Prostate gland (tissue), 2 donors: Measurements from ENCODE around the gene CD79B. TPM values are rescaled to one million over a fixed set of nuclear protein-coding genes. Genes with fewer than 3 reads are reported as not detected.
A peak's percentile ranks its signal among the peaks of the same experiment; 100 is the strongest.

Source experiments
- DNase-seq: peaks from one replicate; pipeline ENCODE4 v3.0.0-alpha.2; 2019; ENCODE audit warnings: low spot score
- H3K27ac ChIP-seq, 2 donors: fragments of 200-600 bp; sonication (generic); 2 replicates each; pipeline ENCODE4 v1.5.1; 2017 to 2019
- H3K27me3 ChIP-seq: fragments of 200-600 bp; sonication (generic); replicated peaks from 2 replicates; pipeline ENCODE4 v1.5.1; 2019; ENCODE audit not compliant: insufficient read depth
- H3K36me3 ChIP-seq, 2 donors: fragments of 200-600 bp; sonication (generic); 1 replicate in 1 of 2; 2 replicates in 1 of 2; pipeline versions ENCODE4 v1.5.1 to v1.8.1; 2017 to 2019
- H3K4me1 ChIP-seq: fragments of 200-600 bp; sonication (generic); replicated peaks from 2 replicates; pipeline ENCODE4 v1.5.1; 2019
- H3K4me3 ChIP-seq, 2 donors: fragments of 200-600 bp; sonication (generic); 2 replicates each; pipeline ENCODE4 v1.5.1; 2017 to 2019
- H3K9me3 ChIP-seq: fragments of 200-600 bp; sonication (generic); 2 replicates; pipeline ENCODE4 v1.5.1; 2017
- CTCF ChIP-seq, 4 experiments: fragments of 200-600 bp in 2 of 4; fragments of 450-650 bp in 2 of 4; sonication (generic) in 2 of 4; IDR thresholded peaks; 1 replicate in 3 of 4; 2 replicates in 1 of 4; pipeline ENCODE4 v1.5.1; 2016 to 2019; ENCODE audit warnings: antibody characterized with exemption in 4 of 4, mild to moderate bottlenecking in 2 of 4, moderate library complexity in 2 of 4
- POLR2A ChIP-seq: fragments of 450-650 bp; IDR thresholded peaks from one replicate; pipeline ENCODE4 v1.6.1; 2016; ENCODE audit warnings: antibody characterized with exemption, mild to moderate bottlenecking
- POLR2AphosphoS5 ChIP-seq: sonication (generic); formaldehyde crosslinking; IDR thresholded peaks from one replicate; pipeline ENCODE4 v1.6.1; 2017; ENCODE audit warnings: antibody characterized with exemption
- WGBS: methylation state at CpG from one replicate; pipeline ENCODE4 v1.1.5; 2018; 5-methylcytosine and 5-hydroxymethylcytosine counted together
- intact Hi-C: fragments of 100-400 bp; cut with DNase I; formaldehyde crosslinking; loops from one replicate; pipeline ENCODE4 v1.14.2; 2022
- total RNA-seq, 2 donors: library from RNA; depleted of rRNA; stranded (reverse); fragments of >200 nt; gene quantifications; one replicate each; pipeline ENCODE4 v1.1.0, GENCODE V29; 2016

Gene CD79B
- total RNA-seq, 2 donors from 2014 or later = 1.6 to 2.2 TPM

GRCh38 chr17:63944736-63945499 lies 12.8 kb upstream of the CD79B start:
- intact Hi-C loops = no loop called here
- Histone ChIP-seq H3K4me1 (no peaks in the 10 kb centered on the region), H3K9me3 (no peaks in the 10 kb centered on the region), H3K4me3 (no peak overlapping the region), H3K27ac (no peak overlapping the region), H3K36me3 (no peaks in the 10 kb centered on the region), H3K27me3 (no peaks in the 10 kb centered on the region)
- TF ChIP-seq CTCF (IDR thresholded peaks at IDR 0.05) = no peak
- no peak for TF ChIP-seq POLR2A
- no peak for TF ChIP-seq POLR2AphosphoS5
- 78% methylated on average over 24 of the region's 24 CpGs for WGBS
- DNase-seq = no peak

GRCh38 chr17:63943745-63944144 lies 11.6 kb upstream of the CD79B start:
- H3K27me3 ChIP-seq = no peaks in the 10 kb centered on the region
- WGBS = 88% methylated on average over 9 of the region's 9 CpGs
- H3K9me3 ChIP-seq = no peaks in the 10 kb centered on the region
- TF ChIP-seq POLR2A = no peak
- TF ChIP-seq POLR2AphosphoS5 = no peak
- peak in 1 of 4 experiments; percentile 10 for TF ChIP-seq CTCF (IDR thresholded peaks at IDR 0.05)
- H3K4me1 ChIP-seq = no peaks in the 10 kb centered on the region
- no peaks in the 10 kb centered on the region for H3K36me3 ChIP-seq
- no peak overlapping the region for H3K4me3 ChIP-seq
- no peak overlapping the region for H3K27ac ChIP-seq
- intact Hi-C loops = no loop called here
- no peak for DNase-seq

DNA sequence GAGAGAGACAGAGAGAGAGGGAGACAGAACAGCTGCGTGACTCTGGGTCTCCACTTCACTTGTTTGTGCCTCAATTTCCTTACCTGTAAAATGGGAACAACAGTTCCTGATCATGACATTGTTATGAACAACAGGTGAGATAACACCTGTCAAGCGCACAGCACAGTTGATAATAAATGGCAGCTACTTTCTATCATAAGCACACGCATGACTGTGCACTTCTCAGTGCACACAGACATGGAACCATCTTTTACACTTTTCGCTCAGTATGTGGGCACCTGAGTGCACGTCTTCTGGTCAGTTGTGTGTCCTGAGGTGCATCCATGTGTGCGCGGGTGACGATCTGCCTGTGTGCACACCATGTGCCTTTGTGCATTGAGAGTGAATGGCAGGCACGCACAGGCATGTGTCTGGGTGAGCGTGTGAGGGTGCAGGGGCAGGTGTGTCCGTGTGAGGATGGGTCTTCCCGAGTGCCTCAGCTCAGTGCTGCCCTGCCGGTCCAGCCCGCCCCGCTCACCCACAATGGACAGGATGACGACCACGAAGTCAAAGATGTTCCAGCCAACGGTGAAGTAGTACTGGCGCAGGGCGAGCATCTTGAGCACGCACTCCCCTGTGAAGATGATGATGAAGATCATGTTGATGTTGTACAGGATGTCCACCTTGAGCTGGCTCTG lies 10.3 kb upstream of the CD79B start:
- H3K9me3 ChIP-seq = no peaks in the 10 kb centered on the region
- DNase-seq = no peak
- no peak for TF ChIP-seq POLR2A
- no peaks in the 10 kb centered on the region for H3K36me3 ChIP-seq
- no peaks in the 10 kb centered on the region for H3K27me3 ChIP-seq
- no peaks in the 10 kb centered on the region for H3K4me1 ChIP-seq
- intact Hi-C loops = no loop called here
- H3K4me3 ChIP-seq = no peak overlapping the region
- no peak overlapping the region for H3K27ac ChIP-seq
- 92% methylated on average over 21 of the region's 21 CpGs for WGBS

GRCh38 chr17:63941751-63942150 lies 9.6 kb upstream of the CD79B start:
- DNase-seq = no peak
- TF ChIP-seq POLR2AphosphoS5 = no peak
- no peak for TF ChIP-seq POLR2A
- TF ChIP-seq CTCF (IDR thresholded peaks at IDR 0.05) = no peak
- H3K36me3 ChIP-seq = no peaks in the 10 kb centered on the region
- H3K27me3 ChIP-seq = no peaks in the 10 kb centered on the region
- 93% methylated on average over 23 of the region's 23 CpGs for WGBS
- no peaks in the 10 kb centered on the region for H3K4me1 ChIP-seq
- intact Hi-C loops = no loop called here
- no peak overlapping the region for H3K4me3 ChIP-seq
- H3K9me3 ChIP-seq = no peaks in the 10 kb centered on the region
- no peak overlapping the region for H3K27ac ChIP-seq

- Histone ChIP-seq H3K36me3 (no peaks in the 10 kb centered on the region), H3K9me3 (no peaks in the 10 kb centered on the region), H3K4me1 (no peaks in the 10 kb centered on the region), H3K27ac (no peak overlapping the region), H3K4me3 (no peak overlapping the region), H3K27me3 (no peaks in the 10 kb centered on the region)
- WGBS = 98% methylated on average over 12 of the region's 12 CpGs
- TF ChIP-seq CTCF (IDR thresholded peaks at IDR 0.05) (no peak), POLR2AphosphoS5 (no peak), POLR2A (no peak)
- DNase-seq = no peak
- intact Hi-C loops = no loop called here
These were observed 9.0 kb upstream of the CD79B start for GRCh38 chr17:63941162-63941561.
